22Rv1 (cell line): ENCODE results near the gene MID2.

Source experiments
- CTCF ChIP-seq: fragments of 450-650 bp; IDR thresholded peaks from 2 replicates; pipeline ENCODE4 v1.5.1; 2017; ENCODE audit warnings: mild to moderate bottlenecking
- ZFX ChIP-seq: fragments of 450-650 bp; IDR thresholded peaks from 2 replicates; pipeline ENCODE4 v1.6.1; 2017; ENCODE audit warnings: antibody characterized with exemption, borderline replicate concordance

GRCh38 chrX:107818900-107819521, 6.7 kb upstream of the MID2 start:
- TF ChIP-seq CTCF (no peak), ZFX (no peak)
